ENCODE results near the gene NR1I2.

Gene NR1I2

DNA sequence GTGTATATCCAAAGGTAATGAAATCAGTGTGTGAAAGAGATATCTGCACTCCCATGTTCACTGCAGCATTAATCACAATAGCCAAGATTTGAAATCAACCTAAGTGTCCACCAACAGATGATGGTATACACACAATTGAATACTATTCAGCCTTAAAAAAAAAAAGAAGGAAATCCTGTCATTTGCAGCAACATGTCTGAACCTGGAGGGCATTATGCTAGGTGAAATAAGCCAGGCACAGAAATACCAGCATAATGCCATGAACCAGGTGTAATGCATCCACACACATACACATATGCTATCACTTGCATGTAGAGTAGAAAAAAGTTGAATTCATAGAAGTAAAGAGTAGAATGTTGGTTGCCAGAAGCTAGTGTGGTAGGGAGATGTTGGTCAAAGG, 18.4 kb upstream of the NR1I2 start:
- no peaks in the 10 kb centered on the region for H3K4me1 ChIP-seq (ENCODE audit: control insufficient read depth, insufficient read depth, low read length)
- H3K9ac ChIP-seq (ENCODE audit: low read depth, low read length): no peak overlapping the region
- H3K4me3 ChIP-seq (ENCODE audit: low read depth, low read length): no peak overlapping the region
- H3K36me3 ChIP-seq (ENCODE audit: control insufficient read depth, insufficient read depth, low read length): no peaks in the 10 kb centered on the region
- no peaks in the 10 kb centered on the region for H3K27me3 ChIP-seq (ENCODE audit: control insufficient read depth, insufficient read depth, low read length)
- H3K9me3 ChIP-seq (ENCODE audit: control insufficient read depth, insufficient read depth, low read length): no peaks in the 10 kb centered on the region

- Histone ChIP-seq H3K9me3 (ENCODE audit: control insufficient read depth, insufficient read depth, low read length) (no peaks in the 10 kb centered on the region), H3K36me3 (ENCODE audit: control insufficient read depth, insufficient read depth, low read length) (no peaks in the 10 kb centered on the region), H3K4me3 (ENCODE audit: low read depth, low read length) (no peak overlapping the region), H3K4me1 (ENCODE audit: control insufficient read depth, insufficient read depth, low read length) (no peaks in the 10 kb centered on the region), H3K27me3 (ENCODE audit: control insufficient read depth, insufficient read depth, low read length) (no peaks in the 10 kb centered on the region), H3K9ac (ENCODE audit: low read depth, low read length) (no peak overlapping the region)
Measured at GRCh38 chr3:119765239-119765638, 16.7 kb upstream of the NR1I2 start.

DNA sequence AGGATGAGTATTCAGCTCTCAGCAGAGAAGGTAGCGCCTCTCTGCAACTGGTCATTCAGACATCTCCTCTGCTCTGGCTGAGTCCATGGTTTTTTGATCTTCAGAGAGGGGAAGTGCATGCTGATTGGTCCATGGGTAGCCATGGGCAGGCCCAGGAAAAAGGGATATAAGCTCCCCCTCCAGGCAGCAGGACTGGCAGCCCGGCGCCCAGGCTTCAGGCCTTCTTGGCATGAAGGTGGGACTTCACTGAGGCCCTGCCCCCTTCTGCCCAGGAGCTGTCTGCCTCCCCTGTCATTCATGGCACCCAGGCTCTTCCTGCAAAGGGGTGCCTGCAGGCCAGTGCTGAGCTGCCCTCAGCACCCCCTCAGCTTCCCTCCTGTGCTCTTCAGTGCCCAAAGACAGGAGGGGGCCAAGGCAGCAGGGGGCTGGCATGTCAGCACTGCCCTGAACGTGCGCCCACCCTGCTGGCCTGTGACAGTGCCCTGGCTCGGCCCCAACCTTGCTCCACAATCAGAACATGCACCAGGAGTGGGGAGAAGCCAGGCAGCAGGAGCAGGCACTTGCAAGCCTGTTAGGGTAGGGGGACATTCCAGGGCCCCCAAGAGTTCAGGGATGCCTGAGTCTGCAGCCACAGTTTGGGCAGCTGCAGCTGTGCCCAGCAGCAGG, 13.8 kb upstream of the NR1I2 start:
- Histone ChIP-seq H3K9ac (ENCODE audit: low read depth, low read length) (no peak overlapping the region), H3K4me3 (ENCODE audit: low read depth, low read length) (no peak overlapping the region), H3K9me3 (ENCODE audit: control insufficient read depth, insufficient read depth, low read length) (no peaks in the 10 kb centered on the region), H3K4me1 (ENCODE audit: control insufficient read depth, insufficient read depth, low read length) (no peaks in the 10 kb centered on the region), H3K27me3 (ENCODE audit: control insufficient read depth, insufficient read depth, low read length) (no peaks in the 10 kb centered on the region), H3K36me3 (ENCODE audit: control insufficient read depth, insufficient read depth, low read length) (no peaks in the 10 kb centered on the region)

DNA sequence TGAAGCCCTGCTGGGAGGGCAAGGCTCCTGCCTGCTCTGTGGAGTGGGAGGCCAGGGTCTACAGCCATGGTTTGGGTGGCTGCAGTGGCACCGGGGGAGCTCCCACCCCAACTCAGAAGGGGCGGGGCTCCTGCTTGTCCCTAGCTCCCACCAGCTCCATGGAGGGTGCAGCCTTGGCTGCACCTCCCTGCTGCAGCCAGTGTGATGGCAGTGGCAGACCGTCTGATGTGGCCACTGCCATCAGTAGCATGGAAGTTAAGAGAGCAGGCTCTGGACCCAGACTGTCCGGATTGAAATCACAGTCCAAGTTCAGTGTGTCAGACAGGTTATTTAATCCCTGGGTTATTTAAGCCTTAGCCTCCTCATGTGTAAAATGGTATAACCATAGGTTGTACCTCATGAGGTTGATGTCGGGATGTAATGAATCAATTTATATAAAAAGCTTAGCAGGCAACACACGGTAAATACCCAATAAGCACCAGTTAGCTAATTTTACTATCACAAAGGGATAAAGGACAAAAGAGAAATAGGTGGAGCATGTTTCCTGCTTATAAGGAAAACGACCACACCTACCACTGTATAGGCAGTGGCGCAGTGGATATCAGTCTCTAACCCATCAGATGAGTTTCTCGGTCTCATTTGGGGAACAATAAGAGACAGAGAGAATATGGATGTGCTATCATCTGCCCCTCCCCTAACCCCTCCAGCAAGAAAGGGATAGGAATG, 13.1 kb upstream of the NR1I2 start:
- Histone ChIP-seq H3K4me3 (ENCODE audit: low read depth, low read length) (no peak overlapping the region), H3K9ac (ENCODE audit: low read depth, low read length) (no peak overlapping the region), H3K9me3 (ENCODE audit: control insufficient read depth, insufficient read depth, low read length) (no peaks in the 10 kb centered on the region), H3K36me3 (ENCODE audit: control insufficient read depth, insufficient read depth, low read length) (no peaks in the 10 kb centered on the region), H3K4me1 (ENCODE audit: control insufficient read depth, insufficient read depth, low read length) (no peaks in the 10 kb centered on the region), H3K27me3 (ENCODE audit: control insufficient read depth, insufficient read depth, low read length) (no peaks in the 10 kb centered on the region)

- H3K4me1 ChIP-seq (ENCODE audit: control insufficient read depth, insufficient read depth, low read length): peaks cover under 1% of the 10 kb centered on the region
- no peaks in the 10 kb centered on the region for H3K27me3 ChIP-seq (ENCODE audit: control insufficient read depth, insufficient read depth, low read length)
- H3K36me3 ChIP-seq (ENCODE audit: control insufficient read depth, insufficient read depth, low read length): no peaks in the 10 kb centered on the region
- no peak overlapping the region for H3K4me3 ChIP-seq (ENCODE audit: low read depth, low read length)
- H3K9ac ChIP-seq (ENCODE audit: low read depth, low read length): no peak overlapping the region
- H3K9me3 ChIP-seq (ENCODE audit: control insufficient read depth, insufficient read depth, low read length): no peaks in the 10 kb centered on the region
Measured at GRCh38 chr3:119769394-119770149, 12.3 kb upstream of the NR1I2 start.

DNA sequence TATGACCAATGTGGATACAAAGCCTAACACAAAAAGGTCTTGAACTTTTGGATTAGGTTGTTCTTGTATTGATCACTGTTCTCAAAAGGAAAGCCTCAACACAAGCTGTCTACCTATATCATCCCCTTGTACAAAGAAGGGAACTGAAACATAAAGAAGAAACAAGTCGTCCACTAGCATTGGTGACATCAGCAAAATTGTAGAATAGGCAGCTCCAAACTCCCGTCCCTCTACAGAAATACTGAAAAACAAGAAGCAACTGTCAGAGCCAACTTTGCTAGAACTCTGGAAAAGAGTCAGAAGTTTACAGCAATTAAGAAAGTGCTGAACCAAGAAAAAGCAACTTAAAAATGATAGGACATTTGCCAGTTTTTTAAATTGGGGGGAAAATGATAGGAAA, 7.5 kb upstream of the NR1I2 start:
- Histone ChIP-seq H3K9ac (ENCODE audit: low read depth, low read length) (no peak overlapping the region), H3K27me3 (ENCODE audit: control insufficient read depth, insufficient read depth, low read length) (no peaks in the 10 kb centered on the region), H3K36me3 (ENCODE audit: control insufficient read depth, insufficient read depth, low read length) (no peaks in the 10 kb centered on the region), H3K4me1 (ENCODE audit: control insufficient read depth, insufficient read depth, low read length) (peaks cover 2% of the 10 kb centered on the region), H3K4me3 (ENCODE audit: low read depth, low read length) (no peak overlapping the region), H3K9me3 (ENCODE audit: control insufficient read depth, insufficient read depth, low read length) (no peaks in the 10 kb centered on the region)

GRCh38 chr3:119776304-119776703, 5.6 kb upstream of the NR1I2 start:
- no peaks in the 10 kb centered on the region for H3K27me3 ChIP-seq (ENCODE audit: control insufficient read depth, insufficient read depth, low read length)
- H3K4me1 ChIP-seq (ENCODE audit: control insufficient read depth, insufficient read depth, low read length): peaks cover 2% of the 10 kb centered on the region
- no peaks in the 10 kb centered on the region for H3K36me3 ChIP-seq (ENCODE audit: control insufficient read depth, insufficient read depth, low read length)
- H3K9ac ChIP-seq (ENCODE audit: low read depth, low read length): no peak overlapping the region
- no peak overlapping the region for H3K4me3 ChIP-seq (ENCODE audit: low read depth, low read length)
- no peaks in the 10 kb centered on the region for H3K9me3 ChIP-seq (ENCODE audit: control insufficient read depth, insufficient read depth, low read length)

- no peaks in the 10 kb centered on the region for H3K27me3 ChIP-seq (ENCODE audit: control insufficient read depth, insufficient read depth, low read length)
- no peak overlapping the region for H3K9ac ChIP-seq (ENCODE audit: low read depth, low read length)
- H3K4me3 ChIP-seq (ENCODE audit: low read depth, low read length): no peak overlapping the region
- peaks cover 4% of the 10 kb centered on the region for H3K4me1 ChIP-seq (ENCODE audit: control insufficient read depth, insufficient read depth, low read length)
- no peaks in the 10 kb centered on the region for H3K36me3 ChIP-seq (ENCODE audit: control insufficient read depth, insufficient read depth, low read length)
- H3K9me3 ChIP-seq (ENCODE audit: control insufficient read depth, insufficient read depth, low read length): no peaks in the 10 kb centered on the region
Measured at GRCh38 chr3:119778176-119778575, 3.7 kb upstream of the NR1I2 start.

DNA sequence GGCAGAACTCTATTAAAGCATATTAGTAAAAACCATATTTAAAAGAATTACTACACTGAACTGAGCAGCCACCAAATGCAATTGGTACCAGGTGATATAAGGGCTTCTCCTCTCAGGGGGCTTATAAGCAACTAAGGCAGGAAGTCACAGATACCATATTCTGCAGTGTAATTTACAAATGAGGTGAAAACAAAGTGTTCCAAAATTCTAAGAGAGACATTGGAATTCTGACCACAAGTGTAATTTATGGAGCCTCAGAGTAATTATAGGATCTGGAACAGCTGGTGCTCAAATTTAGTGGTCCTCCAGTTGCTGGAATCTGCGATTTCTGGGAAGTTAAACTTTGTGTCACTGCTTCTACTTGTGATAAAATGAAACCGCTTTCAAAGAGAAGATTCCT, 3.1 kb upstream of the NR1I2 start:
- Histone ChIP-seq H3K27me3 (ENCODE audit: control insufficient read depth, insufficient read depth, low read length) (no peaks in the 10 kb centered on the region), H3K4me3 (ENCODE audit: low read depth, low read length) (no peak overlapping the region), H3K9ac (ENCODE audit: low read depth, low read length) (no peak overlapping the region), H3K36me3 (ENCODE audit: control insufficient read depth, insufficient read depth, low read length) (no peaks in the 10 kb centered on the region), H3K9me3 (ENCODE audit: control insufficient read depth, insufficient read depth, low read length) (no peaks in the 10 kb centered on the region), H3K4me1 (ENCODE audit: control insufficient read depth, insufficient read depth, low read length) (peaks cover 4% of the 10 kb centered on the region)

- no peak overlapping the region for H3K4me3 ChIP-seq (ENCODE audit: low read depth, low read length)
- peaks cover 2% of the 10 kb centered on the region for H3K4me1 ChIP-seq (ENCODE audit: control insufficient read depth, insufficient read depth, low read length)
- H3K27me3 ChIP-seq (ENCODE audit: control insufficient read depth, insufficient read depth, low read length): no peaks in the 10 kb centered on the region
- H3K9ac ChIP-seq (ENCODE audit: low read depth, low read length): no peak overlapping the region
- no peaks in the 10 kb centered on the region for H3K36me3 ChIP-seq (ENCODE audit: control insufficient read depth, insufficient read depth, low read length)
- no peaks in the 10 kb centered on the region for H3K9me3 ChIP-seq (ENCODE audit: control insufficient read depth, insufficient read depth, low read length)
Measured at GRCh38 chr3:119779731-119780383, 2.0 kb upstream of the NR1I2 start.

DNA sequence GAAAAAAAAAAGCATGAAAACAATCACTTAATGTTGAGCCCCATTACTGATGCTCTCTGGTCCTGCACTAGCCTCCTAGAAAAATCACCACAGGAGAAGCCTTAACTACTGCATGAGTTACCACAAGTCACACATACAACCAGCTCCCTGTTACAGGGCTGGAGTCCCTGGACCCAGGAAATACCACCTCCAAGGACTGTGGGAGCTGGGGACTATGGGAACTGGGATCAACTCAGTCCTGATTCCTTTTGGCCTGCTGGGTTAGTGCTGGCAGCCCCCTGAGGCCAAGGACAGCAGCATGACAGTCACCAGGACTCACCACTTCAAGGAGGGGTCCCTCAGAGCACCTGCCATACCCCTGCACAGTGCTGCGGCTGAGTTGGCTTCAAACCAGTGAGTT, 559 bp downstream of the NR1I2 start:
- Histone ChIP-seq H3K36me3 (ENCODE audit: control insufficient read depth, insufficient read depth, low read length) (no peaks in the 10 kb centered on the region), H3K4me3 (ENCODE audit: low read depth, low read length) (no peak overlapping the region), H3K27me3 (ENCODE audit: control insufficient read depth, insufficient read depth, low read length) (no peaks in the 10 kb centered on the region), H3K4me1 (ENCODE audit: control insufficient read depth, insufficient read depth, low read length) (peaks cover 2% of the 10 kb centered on the region), H3K9ac (ENCODE audit: low read depth, low read length) (no peak overlapping the region), H3K9me3 (ENCODE audit: control insufficient read depth, insufficient read depth, low read length) (no peaks in the 10 kb centered on the region)

Measured in iPS-15b (cell line).